ENCODE measurements around the gene MAPK12.

Gene MAPK12

DNA sequence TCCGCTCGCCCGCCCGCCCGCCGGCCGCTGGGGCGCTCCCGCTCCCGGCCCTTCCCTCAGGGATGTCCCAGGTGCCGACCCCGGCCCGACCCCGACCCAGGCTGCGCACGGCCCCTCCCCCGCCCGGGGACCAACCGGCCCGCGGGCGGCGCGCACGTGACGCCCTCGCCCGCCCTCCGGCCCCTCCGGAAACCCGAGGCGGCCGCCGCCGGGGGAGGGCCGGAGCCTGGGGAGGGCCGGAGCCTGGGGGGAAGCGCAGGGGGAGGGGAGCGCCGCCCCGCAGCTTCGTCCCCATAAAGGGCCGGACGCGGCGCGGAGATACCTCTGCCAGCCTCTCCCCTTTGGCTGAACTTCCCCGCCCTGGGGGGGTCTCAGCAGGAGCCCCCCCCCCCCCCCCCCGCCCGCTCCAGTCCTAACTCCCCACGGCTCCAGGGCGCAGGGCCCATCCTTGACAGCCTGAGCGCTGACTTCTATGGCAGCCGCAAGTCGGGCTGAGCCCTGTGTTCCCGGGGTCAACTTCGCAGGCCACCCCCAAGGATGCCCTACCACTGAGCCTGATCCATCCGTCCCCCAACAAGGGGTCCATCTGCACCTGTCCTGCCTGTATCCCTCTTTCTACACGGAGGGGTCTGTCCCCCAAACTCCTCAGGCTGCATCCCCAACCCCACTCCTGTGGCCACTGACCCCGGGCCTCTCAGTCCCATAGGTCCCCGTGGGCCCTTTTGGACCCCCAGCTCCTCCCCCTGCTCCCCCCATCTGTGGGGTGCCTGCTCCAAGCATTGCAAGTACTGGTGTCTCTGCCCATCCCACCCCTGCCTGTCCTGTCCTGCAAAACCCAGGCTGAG is at the start of gene MAPK12:
MAPK12 (minus strand) TSS at position 69 of the 845 bp plus-strand sequence. CDS start 174 bp downstream, outside the sequence.
- DNase-seq = no peak

DNA sequence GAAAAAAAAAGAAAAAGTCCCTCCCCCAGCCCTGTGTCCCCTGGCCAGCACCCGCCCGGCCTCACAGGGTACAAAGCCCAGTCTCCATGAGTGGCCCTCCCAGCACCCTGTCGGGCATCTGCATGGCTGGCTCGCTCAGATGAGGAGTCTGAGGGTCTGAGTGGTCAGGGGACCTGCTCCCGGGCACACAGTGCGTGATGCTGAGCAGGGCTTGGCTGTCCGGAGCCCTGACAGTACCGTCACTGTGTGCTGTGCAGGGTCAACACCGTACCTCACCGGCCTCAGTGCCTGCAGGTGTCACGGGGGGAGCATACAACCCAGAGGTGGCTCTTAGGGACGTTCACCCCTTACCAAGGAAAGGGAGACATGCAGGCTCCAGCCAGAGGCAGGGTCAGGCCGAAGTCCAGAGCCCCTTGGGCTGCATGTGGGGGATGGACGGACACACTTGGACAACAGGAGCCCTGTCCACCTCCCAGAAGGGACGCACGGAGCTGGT is 49.5 kb upstream of the MAPK12 start:
- DNase-seq = no peak

DNA sequence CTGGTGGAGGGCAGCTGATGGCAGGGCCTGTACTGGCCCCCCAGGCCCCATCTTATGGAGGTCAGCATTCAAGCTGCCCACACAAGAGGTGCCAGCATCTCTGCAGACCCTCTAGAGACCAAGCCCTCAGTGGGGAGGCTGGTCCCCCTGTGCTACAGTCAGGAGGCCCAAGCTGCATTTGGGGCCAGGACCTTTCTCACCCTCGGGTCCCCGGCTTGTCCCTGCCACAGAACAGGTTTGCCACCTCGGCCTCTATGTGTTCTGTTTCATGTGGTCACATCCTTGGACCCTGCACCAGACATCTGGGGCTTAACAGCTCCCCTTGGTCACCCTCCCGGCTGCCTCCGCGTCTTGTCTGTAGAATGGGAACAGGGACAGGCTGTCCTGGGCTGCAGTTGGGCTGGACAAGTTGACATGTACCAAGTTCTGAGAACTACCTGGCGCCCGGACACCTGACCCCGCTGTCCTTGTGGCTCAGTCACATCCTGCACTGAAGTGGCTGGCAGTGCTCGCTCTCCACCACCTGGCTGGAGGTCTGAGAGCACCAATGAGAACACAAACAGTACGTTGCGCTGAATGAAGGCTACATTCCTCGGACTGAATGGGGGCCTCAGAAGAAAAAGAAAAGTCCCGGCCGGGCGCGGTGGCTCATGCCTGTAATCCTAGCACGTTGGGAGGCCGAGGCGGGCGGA is 48.7 kb upstream of the MAPK12 start:
- DNase-seq = no peak

DNA sequence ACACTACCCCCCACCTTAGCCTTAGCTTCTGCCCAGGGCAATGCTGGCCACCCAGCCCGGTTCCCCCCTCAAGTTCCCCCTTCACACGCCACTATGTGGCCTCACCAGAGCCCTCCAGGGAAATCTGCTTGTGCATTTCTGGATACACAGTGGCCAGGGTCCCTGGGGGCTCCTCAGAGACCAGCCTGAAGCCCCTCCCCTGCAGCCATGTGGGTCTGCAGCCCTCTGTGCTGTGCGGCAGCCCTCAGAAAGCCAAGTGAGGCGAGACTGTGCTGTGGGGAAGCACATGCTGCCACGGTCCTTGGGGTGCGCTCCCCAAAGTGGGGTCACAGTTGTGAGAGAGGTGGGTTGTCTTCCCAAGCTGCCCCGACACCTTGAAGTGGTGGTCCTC is 48.1 kb upstream of the MAPK12 start:
- DNase-seq = no peak

DNA sequence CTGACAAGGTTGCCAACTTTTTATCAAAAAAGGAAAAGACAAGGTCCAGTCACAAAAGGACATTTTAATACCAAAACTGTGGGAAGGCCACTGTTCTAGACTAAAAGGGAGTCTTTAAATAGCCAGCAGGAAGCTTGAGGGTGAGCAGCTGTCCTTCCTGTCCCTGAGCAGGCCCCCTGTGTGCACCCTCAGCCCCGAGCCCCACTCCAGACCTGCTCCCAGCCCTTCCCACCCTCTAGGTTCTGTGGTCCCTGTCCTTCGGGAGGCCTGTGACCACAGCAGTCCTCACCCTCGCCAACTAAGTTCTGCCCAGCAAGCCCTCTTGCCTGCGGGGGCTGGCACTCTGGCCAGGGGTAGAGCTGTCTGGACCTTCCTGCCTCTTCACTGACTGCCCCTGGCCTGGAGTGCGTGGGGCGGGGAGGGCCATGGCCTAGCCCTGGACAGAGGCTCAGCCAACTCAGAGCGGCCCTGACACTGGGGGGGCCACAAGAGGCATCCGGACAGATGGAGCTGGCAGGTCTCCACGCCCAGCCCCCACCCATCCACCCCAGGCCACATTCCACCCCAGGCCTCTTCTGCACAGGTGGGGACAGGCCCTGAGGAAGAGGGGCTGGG is 47.6 kb upstream of the MAPK12 start:
- no peak for DNase-seq

DNA sequence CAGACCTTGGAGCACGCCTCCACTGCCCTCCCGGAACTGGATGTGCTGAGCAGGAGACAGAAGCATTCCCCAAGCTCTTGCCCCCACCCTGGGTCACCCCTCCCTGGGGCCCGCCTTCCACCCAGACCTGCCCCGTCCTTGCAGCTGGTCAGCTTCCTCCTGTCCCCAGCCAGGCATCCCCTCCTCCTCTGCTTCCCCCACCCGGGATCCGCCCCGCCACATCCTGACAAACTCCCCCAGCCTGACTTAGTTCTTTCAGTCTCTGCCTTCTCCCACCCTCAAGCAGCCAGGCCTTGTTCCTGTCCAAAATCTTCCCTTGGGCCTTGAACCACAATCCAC is 47.1 kb upstream of the MAPK12 start:
- no peak for DNase-seq

DNA sequence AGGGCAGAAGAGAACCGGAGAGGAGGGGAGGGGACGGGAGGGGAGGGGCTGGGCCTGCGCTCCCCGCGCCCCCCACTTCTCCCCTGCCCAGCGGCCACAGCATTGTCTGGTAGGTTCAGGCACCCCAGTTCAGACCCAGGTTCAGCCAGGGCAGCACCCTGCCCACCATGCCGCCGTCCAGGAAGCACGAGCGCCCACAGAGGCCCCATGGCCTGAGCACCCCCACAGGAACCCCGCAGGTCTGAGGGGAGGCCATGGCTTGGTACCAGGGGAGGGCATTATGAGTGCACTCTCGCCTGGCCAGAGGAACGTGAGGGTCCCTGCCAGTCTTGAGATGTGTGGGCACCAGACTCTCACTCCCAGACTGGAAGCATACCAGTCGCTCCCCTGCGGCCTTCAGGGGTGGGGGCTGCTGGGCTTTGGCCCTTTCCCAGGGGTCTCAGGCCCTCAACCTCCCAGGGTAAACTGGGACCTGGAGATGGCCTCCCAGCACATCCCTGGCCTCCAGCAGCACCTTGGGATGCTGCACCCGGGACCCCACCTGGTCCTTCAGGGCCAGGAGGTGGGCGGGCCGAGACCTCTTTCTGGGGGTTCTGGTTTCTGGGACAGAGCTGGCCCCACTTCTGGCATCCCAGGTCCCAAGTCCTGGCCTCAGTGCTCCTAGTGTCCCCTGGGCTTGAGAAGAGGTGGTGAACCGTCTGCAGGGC is 46.6 kb upstream of the MAPK12 start:
- DNase-seq = no peak

DNA sequence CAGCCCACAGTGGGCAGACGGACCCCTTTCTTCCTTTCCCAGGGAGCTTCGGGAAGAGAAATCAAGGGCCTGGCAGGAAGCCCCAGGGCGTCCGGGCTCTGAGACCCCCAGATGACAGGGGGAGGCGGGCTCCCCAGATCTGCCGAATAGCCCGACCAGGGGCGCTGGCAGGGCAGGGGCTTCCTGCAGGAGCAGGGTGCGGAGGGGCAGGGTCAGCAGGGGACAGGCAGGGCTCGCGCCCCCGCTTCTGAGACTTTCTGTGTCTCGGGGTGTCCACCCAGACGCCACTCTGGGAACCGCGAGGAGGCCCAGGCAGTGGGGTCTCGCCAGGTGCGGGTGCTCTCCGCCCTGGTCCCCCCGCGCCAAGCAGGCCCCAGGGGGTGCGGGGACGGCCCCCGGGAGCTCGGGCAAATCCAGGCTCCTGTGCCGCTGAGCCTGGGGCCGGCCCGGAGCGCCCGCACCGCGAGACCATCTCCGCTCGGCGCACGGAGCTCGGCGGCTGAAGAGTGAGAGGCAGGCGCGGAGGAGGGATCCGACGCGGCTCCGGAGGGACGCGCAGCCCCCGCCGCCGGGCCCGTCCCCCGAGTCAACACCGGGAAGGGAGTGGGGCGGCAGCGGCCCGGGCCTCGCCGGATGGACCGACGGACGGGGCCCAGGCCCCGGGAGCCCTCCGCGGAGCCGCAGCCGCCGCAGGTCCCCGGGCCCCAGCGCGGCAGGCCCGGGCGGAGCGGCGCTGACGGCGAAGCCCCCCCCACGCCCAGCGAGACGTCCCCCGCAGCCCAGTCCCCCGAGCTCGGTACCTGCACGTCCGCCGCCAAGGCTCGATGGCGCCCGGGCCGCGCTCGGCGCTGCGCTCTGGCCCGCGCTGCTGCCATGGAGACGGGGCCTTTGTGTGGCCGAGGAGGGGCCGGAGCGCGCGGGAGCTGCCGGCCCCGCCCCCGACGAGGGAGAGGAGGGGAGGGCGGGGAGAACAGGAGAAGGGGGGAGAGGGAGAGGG is 45.6 kb upstream of the MAPK12 start, which contains the start of gene PLXNB2:
PLXNB2 (minus strand) TSS at position 894 of the 997 bp plus-strand sequence. CDS start 17,062 bp downstream, outside the sequence.
- DNase-seq = no peak

DNA sequence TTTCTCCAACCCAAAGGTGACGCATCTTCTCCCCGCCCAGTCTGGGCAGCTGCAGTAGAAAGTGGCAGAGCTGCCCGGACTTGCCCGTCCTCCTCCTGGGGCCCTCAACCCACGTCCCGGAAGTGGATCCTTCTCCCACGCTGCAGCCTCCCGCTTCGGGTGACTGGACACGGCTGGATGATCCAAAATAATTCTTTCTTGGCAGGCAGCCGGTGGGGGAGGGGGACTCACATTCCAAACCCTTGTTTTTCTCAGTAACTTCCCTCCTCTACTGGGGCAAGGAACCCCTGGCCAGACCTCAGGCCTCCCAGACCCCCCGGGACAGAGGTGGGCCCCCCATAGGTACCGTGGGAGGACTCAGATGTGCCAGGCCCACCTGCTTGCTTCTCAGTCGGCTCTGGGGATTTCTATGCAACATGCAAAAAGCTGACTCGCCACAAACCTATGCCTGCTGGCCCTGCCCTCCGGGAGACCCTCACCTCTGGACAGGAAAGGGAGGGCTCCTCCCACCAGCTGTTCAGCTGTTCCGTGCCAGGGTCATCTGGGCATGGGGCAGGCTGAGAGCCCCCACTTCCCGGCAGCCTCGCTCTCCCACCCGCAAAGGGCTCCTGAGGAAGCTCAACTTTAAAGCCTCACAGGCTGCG is 44.6 kb upstream of the MAPK12 start:
- DNase-seq = no peak

DNA sequence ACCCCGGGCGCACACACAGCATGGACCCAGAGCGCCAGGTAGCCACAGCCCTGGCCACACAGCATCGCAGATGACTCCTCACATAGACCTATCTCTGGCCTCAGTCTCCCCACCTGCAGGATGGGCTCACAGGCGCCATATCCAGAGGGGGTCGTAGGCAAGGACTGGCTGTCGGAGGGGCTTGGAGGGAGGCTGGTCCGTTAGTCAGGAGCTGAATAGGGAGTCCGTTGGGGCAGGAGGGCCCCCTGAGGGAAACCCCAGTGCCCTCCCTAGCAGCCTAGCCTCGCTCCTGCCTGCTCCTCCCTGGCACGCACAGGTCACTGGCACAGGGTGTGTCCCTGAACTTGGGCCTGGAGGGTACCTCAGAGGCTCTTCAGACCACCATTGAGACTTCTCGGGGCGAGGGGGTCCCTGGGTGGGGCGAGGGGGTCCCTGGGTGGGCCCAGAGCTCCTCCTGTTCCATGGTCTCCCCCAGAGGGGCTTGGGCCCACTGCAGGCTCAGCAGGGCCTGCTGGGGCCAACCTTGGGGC is 44.0 kb upstream of the MAPK12 start:
- DNase-seq = no peak

DNA sequence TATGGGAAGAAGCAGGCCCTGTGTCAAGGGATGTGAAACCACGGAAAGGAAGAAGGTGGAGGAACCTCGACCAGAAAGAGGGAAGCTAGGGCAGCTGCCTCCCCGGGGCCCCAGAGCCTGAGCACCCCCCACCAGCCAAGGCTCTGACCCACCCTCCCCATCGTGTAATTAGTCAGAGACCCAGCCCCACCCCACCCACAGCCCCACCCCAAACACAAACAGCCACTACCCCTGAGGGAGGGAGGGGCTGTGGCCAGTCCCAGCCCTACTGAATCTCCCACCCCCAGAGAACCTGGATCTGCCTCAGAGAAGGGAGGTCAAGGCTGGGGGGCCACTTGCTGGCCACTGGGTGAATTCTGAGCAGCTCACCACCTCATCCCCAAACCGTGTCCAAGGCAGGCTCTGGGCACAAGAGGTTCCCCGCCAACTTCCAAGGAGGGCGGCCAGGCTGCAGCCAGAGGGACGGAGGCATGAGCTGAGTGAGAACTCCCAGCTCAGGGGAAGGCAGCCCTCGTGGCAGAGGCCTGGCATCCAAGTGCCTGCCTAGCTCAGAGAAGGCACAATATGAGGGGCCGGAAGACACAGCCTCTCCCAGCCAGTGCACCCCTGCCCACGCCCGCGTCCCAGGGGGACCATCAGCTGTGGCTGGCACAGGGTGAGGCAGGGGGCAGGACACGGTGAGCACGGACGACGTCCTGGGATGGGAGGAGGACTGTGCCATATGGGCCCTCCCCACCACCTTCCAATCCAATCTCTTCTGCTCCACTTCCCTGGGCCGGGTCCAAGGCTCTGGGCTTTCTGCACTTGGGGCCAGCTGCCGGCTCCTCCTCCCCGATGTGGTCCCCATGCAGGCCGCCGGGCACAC is 43.3 kb upstream of the MAPK12 start:
- no peak for DNase-seq

DNA sequence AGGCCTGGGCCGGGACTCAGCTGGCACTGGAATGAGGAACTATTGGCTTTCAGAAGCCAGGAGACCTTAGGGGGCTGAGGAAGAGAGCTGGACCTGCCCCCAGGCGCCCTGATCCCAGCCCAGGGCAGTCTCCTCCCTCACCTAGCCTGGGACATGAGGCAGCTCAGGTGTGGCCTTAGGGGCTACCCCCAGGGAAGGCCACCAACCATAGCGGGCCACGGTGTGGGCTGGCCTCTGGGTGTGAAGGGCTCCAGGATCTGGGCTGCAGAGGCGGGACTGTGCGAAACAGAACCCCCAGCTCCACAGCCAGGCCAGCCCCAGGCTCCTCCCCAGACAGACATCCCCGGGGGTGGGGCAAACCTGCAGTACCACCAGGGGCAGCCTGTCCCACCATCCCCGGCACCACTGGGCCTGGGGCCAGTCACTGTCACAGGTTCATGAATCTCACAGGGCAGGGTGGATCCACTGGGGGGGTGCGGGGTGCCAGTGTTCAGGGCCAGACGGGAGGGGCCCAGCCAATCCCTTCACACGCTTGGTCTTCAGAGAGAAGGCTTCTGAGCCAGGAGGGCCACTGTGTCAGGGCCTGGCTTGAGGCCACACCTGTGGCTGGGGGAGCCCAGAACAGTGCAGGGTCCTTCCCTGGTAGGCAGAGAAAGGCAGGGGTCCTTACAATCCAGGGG is 42.5 kb upstream of the MAPK12 start:
- no peak for DNase-seq

DNA sequence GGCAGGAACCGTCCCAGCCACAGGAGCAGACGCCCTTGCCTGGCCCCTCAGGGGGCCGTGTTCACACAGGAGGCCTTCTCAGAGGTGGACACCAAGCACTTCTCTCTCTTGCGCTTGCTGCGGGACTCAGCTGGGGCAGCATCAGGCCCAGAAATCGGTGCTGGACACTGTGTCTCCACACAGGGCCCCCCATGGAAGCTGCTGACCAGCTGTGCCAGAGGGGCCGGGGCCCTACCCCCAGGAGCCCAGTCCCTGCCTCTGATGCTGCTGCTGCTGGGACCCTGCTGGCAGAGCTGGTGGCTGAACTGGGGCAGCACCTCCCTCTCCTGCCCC is 42.0 kb upstream of the MAPK12 start:
- DNase-seq = no peak

DNA sequence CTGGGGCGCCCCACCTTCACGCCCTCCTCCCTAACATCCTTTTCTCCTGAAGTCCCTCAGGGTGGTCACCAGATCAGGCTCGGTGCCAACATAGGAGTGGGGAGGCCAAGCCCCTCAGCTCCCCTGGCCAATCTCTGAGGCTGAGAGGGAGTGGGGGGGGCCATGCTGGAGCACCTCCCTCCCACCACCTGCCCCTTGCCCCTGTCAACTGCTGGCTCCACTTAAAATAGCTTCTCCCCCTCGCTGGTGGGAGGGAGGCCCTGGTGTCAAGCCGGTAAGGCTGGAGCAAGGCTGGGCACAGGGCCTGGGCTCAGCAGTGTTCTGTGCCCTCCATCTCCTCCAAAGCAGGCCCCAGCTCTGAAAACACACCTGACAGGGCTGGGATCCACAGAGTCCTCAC is 41.1 kb upstream of the MAPK12 start:
- DNase-seq = no peak

DNA sequence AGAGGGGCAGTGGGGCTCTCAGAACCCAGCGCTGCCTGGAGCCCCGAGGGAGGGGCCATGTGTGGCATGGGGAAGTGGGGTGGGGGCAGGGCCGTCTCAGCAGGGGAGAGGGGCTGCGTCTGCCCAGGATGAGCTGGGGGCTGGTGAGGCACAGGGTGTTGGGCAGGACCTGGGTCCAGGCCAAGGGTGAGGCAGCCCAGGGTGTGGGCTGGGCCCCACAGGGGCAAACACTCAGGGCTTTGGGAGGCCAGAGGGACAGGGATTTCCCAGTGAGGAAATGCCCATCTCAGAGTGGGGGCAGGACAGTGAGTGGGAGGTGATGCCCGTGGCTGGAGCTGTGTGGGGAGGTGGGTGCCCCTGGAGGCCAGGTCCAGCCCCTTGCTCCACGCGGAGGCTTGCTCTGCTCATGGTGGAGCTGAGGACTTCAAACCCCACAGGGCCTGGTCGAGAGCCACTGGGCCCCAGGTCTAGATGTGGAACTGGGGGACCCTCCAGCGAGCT is 40.6 kb upstream of the MAPK12 start:
- no peak for DNase-seq

DNA sequence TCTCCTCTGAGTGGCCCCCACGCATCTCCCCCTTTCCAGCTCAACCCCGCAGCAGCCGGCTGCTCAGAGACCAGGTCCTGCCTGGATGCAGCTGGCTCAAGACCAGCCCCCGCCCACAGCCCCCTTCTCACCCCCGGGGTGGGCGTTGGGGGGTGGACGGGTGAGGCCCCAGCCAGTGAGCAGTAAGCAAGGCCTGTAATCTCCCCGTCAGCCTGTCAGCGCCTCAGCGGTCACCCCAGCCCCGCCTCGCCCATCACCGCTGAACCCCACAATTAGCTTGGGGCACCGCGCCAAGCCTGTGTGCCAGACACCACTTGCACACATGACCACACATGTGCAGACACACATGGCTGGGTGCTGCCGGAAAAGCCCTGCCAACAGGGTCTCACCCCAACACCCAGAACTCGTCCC is 40.1 kb upstream of the MAPK12 start:
- no peak for DNase-seq

DNA sequence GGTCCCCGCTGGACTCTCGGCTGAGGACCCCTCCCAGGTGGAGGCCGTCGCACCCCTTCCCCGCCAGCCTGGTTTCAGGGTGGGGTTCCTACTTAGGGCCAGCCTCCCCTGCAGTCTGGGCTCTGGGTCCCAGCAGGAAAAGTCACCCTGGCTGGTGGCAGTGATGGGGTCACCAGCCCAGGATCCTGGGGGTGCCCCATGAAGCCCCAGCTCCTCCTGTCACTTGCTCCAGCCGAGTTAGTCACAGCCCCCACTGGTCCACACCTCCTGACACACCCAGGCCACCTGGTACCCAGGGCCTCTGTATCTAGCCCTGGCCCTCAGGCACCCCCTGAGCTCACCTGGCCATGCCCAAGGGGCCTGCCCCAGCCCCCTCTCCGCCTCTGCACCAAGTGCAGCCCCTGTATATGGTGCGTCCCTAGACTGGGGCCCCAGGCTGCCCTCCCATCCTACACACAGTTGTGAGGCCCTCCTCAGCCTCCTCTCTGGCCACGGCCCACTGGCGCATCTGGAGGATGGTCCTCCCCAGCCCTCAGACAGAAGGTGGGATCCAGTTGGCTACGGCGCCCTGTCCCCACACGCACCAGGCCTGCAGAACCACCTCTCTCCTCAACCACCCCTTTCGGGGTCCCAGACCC is 39.3 kb upstream of the MAPK12 start:
- no peak for DNase-seq

DNA sequence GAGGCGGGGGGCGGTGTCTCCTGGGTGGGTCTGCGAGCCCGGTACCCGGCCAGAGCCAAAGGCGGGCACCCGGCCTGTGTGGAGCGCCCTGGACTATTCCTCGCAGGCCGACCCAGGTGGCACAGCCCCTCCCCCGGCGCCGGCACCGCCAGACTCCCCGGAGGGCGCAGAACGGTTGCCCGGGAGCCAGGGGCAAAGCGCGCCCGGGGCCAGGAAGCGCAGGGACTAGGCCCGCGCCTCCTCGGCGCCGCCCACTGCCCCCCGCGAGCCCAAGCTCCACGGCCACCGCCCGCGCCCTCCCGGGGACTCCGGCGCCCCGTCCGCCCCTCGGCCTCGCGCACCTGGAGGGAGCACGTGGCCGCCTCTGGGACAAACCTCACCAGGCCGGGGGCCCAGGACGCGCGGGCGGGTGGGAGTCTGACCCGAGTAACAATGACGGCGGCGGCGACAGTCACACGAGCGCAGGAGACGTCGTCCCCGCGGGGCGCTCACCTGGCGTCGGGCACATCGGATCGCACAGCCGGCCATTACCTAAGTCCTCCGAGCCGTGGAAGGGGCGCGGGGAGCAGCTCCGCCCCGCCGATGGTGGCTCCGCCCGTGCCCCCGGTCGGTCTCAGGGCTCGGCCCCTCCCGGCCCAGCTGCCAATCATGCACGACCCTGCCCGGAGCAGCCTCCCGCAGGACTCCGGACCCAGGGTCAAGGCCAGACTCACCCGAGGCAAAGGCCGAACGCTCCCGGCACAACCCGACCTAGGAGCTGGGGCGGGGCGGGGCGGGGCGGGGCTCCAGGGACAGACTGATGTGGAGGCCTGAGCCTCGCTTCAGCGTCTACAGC is 38.5 kb upstream of the MAPK12 start:
- DNase-seq = no peak

All from stimulated activated naive CD4-positive, alpha-beta T cell treated with Interleukin-2 at 50 U/mL for 16 hours (primary cell).